ENCODE measurements around the gene NACAD. TPM values are rescaled to one million over a fixed set of nuclear protein-coding genes. Genes with fewer than 3 reads are reported as not detected.

The NACAD gene
- total and polyA plus RNA-seq, 3 donors from 2014 or later = 6.9 to 12.0 (median 8.7) TPM

- intact Hi-C loops (cut with DNase I; ENCODE audit: low total_unique reads) = no loop called here
- TF ChIP-seq CTCF (IDR thresholded peaks at IDR 0.05) (no peak), POLR2A (IDR thresholded peaks at IDR 0.05) (no peak)
- H3K4me3 ChIP-seq = no peak overlapping the region
- WGBS, 2 donors = 86 to 87% methylated on average over 9 of the region's 9 CpGs
- no peaks in the 10 kb centered on the region for H3K36me3 ChIP-seq (ENCODE audit: low read depth, missing control alignments)
- H3K27me3 ChIP-seq = no peaks in the 10 kb centered on the region
- no peak for DNase-seq
- peaks cover 14% of the 10 kb centered on the region for H3K4me1 ChIP-seq
- H3K27ac ChIP-seq = no peak overlapping the region
- H3K9me3 ChIP-seq = no peaks in the 10 kb centered on the region
These were observed 11.2 kb downstream of the NACAD start for GRCh38 chr7:45077579-45077978.

- WGBS, 2 donors = 87 to 100% methylated on average over 1 to 5 of the region's 5 CpGs
- intact Hi-C loops (cut with DNase I; ENCODE audit: low total_unique reads) = no loop called here
- H3K36me3 ChIP-seq (ENCODE audit: low read depth, missing control alignments) = no peaks in the 10 kb centered on the region
- DNase-seq = no peak
- H3K27ac ChIP-seq = no peak overlapping the region
- H3K9me3 ChIP-seq = no peaks in the 10 kb centered on the region
- peaks cover 7% of the 10 kb centered on the region for H3K4me1 ChIP-seq
- H3K27me3 ChIP-seq = no peaks in the 10 kb centered on the region
- no peak overlapping the region for H3K4me3 ChIP-seq
- TF ChIP-seq POLR2A (IDR thresholded peaks at IDR 0.05) = no peak
- TF ChIP-seq CTCF (IDR thresholded peaks at IDR 0.05) = no peak
These were observed 11.8 kb downstream of the NACAD start for GRCh38 chr7:45076946-45077345.

GRCh38 chr7:45075871-45076796 is 12.6 kb downstream of the NACAD start:
- TF ChIP-seq POLR2A (IDR thresholded peaks at IDR 0.05) = no peak
- no peak for TF ChIP-seq CTCF (IDR thresholded peaks at IDR 0.05)
- H3K27me3 ChIP-seq = no peaks in the 10 kb centered on the region
- no peaks in the 10 kb centered on the region for H3K9me3 ChIP-seq
- H3K4me3 ChIP-seq = no peak overlapping the region
- H3K4me1 ChIP-seq = peaks cover 4% of the 10 kb centered on the region
- 84 to 88% methylated on average over 32 to 35 of the region's 35 CpGs for WGBS, 2 donors
- no peaks in the 10 kb centered on the region for H3K36me3 ChIP-seq (ENCODE audit: low read depth, missing control alignments)
- H3K27ac ChIP-seq = no peak overlapping the region
- DNase-seq = no peak
- intact Hi-C loops (cut with DNase I; ENCODE audit: low total_unique reads) = no loop called here

GRCh38 chr7:45075355-45075644 is 13.5 kb downstream of the NACAD start:
- WGBS, 2 donors = 100% methylated on average over 1 of the region's 1 CpG
- no peaks in the 10 kb centered on the region for H3K27me3 ChIP-seq
- intact Hi-C loops (cut with DNase I; ENCODE audit: low total_unique reads) = no loop called here
- no peak for DNase-seq
- H3K27ac ChIP-seq = no peak overlapping the region
- no peaks in the 10 kb centered on the region for H3K9me3 ChIP-seq
- no peak for TF ChIP-seq CTCF (IDR thresholded peaks at IDR 0.05)
- no peak for TF ChIP-seq POLR2A (IDR thresholded peaks at IDR 0.05)
- H3K4me1 ChIP-seq = peaks cover 4% of the 10 kb centered on the region
- H3K4me3 ChIP-seq = no peak overlapping the region
- H3K36me3 ChIP-seq (ENCODE audit: low read depth, missing control alignments) = no peaks in the 10 kb centered on the region
